Erythroblast (primary cell): ENCODE measurements around the gene SEMA3E.

Experiments used
- GATA1 ChIP-seq: IDR thresholded peaks from 2 replicates; pipeline ENCODE4 v1.6.1; 2011; ENCODE audit warnings: low read depth, mild to moderate bottlenecking, control low read depth, low read length, moderate library complexity
- POLR2A ChIP-seq: IDR thresholded peaks from 2 replicates; pipeline ENCODE4 v1.6.1; 2011; ENCODE audit warnings: mild to moderate bottlenecking, low read length

GRCh38 chr7:83467493-83467892, 181.4 kb downstream of the SEMA3E start:
- no peak for TF ChIP-seq POLR2A
- TF ChIP-seq GATA1 = no peak
